Fibroblast of lung (primary cell): ENCODE measurements around the gene TRIM46. TPM values are rescaled to one million over a fixed set of nuclear protein-coding genes. Genes with fewer than 3 reads are reported as not detected.

Source experiments
- DNase-seq, 2 donors: peaks; one replicate each; pipeline versions ENCODE4 v3.0.0 to v3.0.0-alpha.2; 2010; ENCODE audit warnings: low read depth in 2 of 2
- H2AFZ ChIP-seq: 2 replicates; pipeline ENCODE4 v1.5.1; 2012; ENCODE audit warnings: low read length, control low read depth, inconsistent platforms
- H3K27ac ChIP-seq: 2 replicates; pipeline ENCODE4 v1.5.1; 2011; ENCODE audit warnings: low read length, control low read depth; ENCODE audit not compliant: insufficient read depth
- H3K27me3 ChIP-seq: 2 replicates; pipeline ENCODE4 v1.5.1; 2011; ENCODE audit warnings: mild to moderate bottlenecking, low read length; ENCODE audit not compliant: control insufficient read depth, insufficient read depth
- H3K36me3 ChIP-seq: 2 replicates; pipeline ENCODE4 v1.5.1; 2011; ENCODE audit warnings: low read length; ENCODE audit not compliant: control insufficient read depth, insufficient read depth
- H3K4me1 ChIP-seq: 2 replicates; pipeline ENCODE4 v1.5.1; 2011; ENCODE audit warnings: low read length; ENCODE audit not compliant: control insufficient read depth, insufficient read depth; ENCODE audit errors: extremely low read depth
- H3K4me2 ChIP-seq: 2 replicates; pipeline ENCODE4 v1.5.1; 2011; ENCODE audit warnings: low read length, control low read depth; ENCODE audit not compliant: insufficient read depth; ENCODE audit errors: extremely low read depth
- H3K4me3 ChIP-seq, 4 experiments: fragments of 200-600 bp in 1 of 4; sonication (generic) in 1 of 4; replicated peaks in 1 of 4; 2 replicates each; pipeline ENCODE4 v1.5.1; 2011 to 2016; ENCODE audit warnings: low read length in 4 of 4, low read depth in 3 of 4, mild to moderate bottlenecking in 3 of 4, control low read depth in 2 of 4, inconsistent platforms in 1 of 4, mixed read lengths in 1 of 4; ENCODE audit not compliant: insufficient read depth in 1 of 4; ENCODE audit errors: control extremely low read depth in 1 of 4
- H3K79me2 ChIP-seq: 2 replicates; pipeline ENCODE4 v1.5.1; 2012; ENCODE audit warnings: mild to moderate bottlenecking, low read length, inconsistent platforms; ENCODE audit not compliant: control insufficient read depth, insufficient read depth
- H3K9ac ChIP-seq: 2 replicates; pipeline ENCODE4 v1.5.1; 2011; ENCODE audit warnings: mild to moderate bottlenecking, low read length, control low read depth; ENCODE audit not compliant: insufficient read depth
- H3K9me3 ChIP-seq: 2 replicates; pipeline ENCODE4 v1.5.1; 2012; ENCODE audit warnings: low read depth, low read length; ENCODE audit not compliant: control insufficient read depth, insufficient read depth
- H4K20me1 ChIP-seq: 2 replicates; pipeline ENCODE4 v1.5.1; 2011; ENCODE audit warnings: low read length; ENCODE audit not compliant: control insufficient read depth, insufficient read depth; ENCODE audit errors: extremely low read depth
- CTCF ChIP-seq, 2 donors: IDR thresholded peaks in 1 of 2; conservative IDR thresholded peaks in 1 of 2; 1 replicate in 1 of 2; 2 replicates in 1 of 2; pipeline ENCODE4 v1.5.1; 2011 to 2012; ENCODE audit warnings: low read length in 2 of 2, control low read depth in 1 of 2, inconsistent platforms in 1 of 2, low read depth in 1 of 2, mild to moderate bottlenecking in 1 of 2
- EZH2 ChIP-seq: IDR thresholded peaks from 2 replicates; pipeline ENCODE4 v1.5.1; 2012; ENCODE audit warnings: low read length, control low read depth, mild to moderate bottlenecking; ENCODE audit errors: missing control alignments
- polyA minus RNA-seq: library from RNA; depleted of rRNA, polyadenylated mRNA; stranded (reverse); fragments of >200 nt; gene quantifications from 2 replicates; pipeline ENCODE4 v1.2.3, GENCODE V29; 2011; ENCODE audit warnings: low replicate concordance
- polyA plus RNA-seq, 2 donors: library from polyadenylated mRNA; depleted of rRNA in 1 of 2; stranded (reverse) in 1 of 2; unstranded in 1 of 2; fragments of >200 nt; gene quantifications; 2 replicates each; pipeline ENCODE4 v1.2.1, GENCODE V29; 2011 to 2012; ENCODE audit warnings: missing spikeins in 1 of 2
- total RNA-seq: library from RNA; depleted of rRNA; stranded (reverse); fragments of >200 nt; gene quantifications from 2 replicates; pipeline ENCODE4 v1.2.1, GENCODE V29; 2014

TRIM46 gene
- total RNA-seq (3.1 and 4.0 TPM in 2 replicates), polyA plus RNA-seq (1.9 and 2.2 TPM in 2 replicates), polyA minus RNA-seq (4.6 and 5.3 TPM in 2 replicates)
- polyA plus RNA-seq (2012) = 2.7 and 3.4 TPM in 2 replicates

GRCh38 chr1:155173478-155174323 lies at the start of gene TRIM46:
TSS of gene TRIM46 (plus strand) at chr1:155173849. CDS start at chr1:155173967, 118 bp downstream.
- DNase-seq = peak; percentile 55 to 56
- Histone ChIP-seq H3K36me3 (peaks cover 10% of the 10 kb centered on the region), H2AFZ (peak within 1 kb of the TSS; percentile 88), H3K9ac (peak within 1 kb of the TSS; percentile 96), H3K4me1 (peaks cover 8% of the 10 kb centered on the region), H3K4me3 (peak within 1 kb of the TSS; percentile 76 to 97 (median 94)), H4K20me1 (no peaks in the 10 kb centered on the region), H3K79me2 (peaks cover 11% of the 10 kb centered on the region), H3K9me3 (no peaks in the 10 kb centered on the region), H3K4me2 (peak within 1 kb of the TSS; percentile 95), H3K27ac (peak within 1 kb of the TSS; percentile 98), H3K27me3 (no peaks in the 10 kb centered on the region)
- no peak for TF ChIP-seq EZH2
- TF ChIP-seq CTCF (conservative IDR thresholded peaks at IDR 0.05 in 1 of 2, IDR thresholded peaks at IDR 0.05 in 1 of 2; ENCODE audit: low read depth in 1 of 2, low read length in 2 of 2) = no peak

- Histone ChIP-seq H3K9me3 (no peaks in the 10 kb centered on the region), H3K9ac (no peak overlapping the region), H2AFZ (no peak overlapping the region), H3K4me1 (peaks cover 2% of the 10 kb centered on the region), H3K79me2 (no peaks in the 10 kb centered on the region), H3K36me3 (no peaks in the 10 kb centered on the region), H3K27me3 (peaks cover 60% of the 10 kb centered on the region), H3K4me3 (no peak overlapping the region), H3K27ac (no peak overlapping the region), H3K4me2 (no peak overlapping the region), H4K20me1 (no peaks in the 10 kb centered on the region)
- TF ChIP-seq EZH2 = no peak
- no peak for TF ChIP-seq CTCF (conservative IDR thresholded peaks at IDR 0.05 in 1 of 2, IDR thresholded peaks at IDR 0.05 in 1 of 2; ENCODE audit: low read depth in 1 of 2, low read length in 2 of 2)
- DNase-seq = peak in 1 of 2 donors; percentile 29
These were observed 48.9 kb upstream of the TRIM46 start for GRCh38 chr1:155124503-155125463.

GRCh38 chr1:155125511-155125945 lies 48.1 kb upstream of the TRIM46 start:
- Histone ChIP-seq H2AFZ (no peak overlapping the region), H3K79me2 (no peaks in the 10 kb centered on the region), H3K36me3 (no peaks in the 10 kb centered on the region), H3K4me3 (no peak overlapping the region), H3K4me1 (peaks cover 2% of the 10 kb centered on the region), H3K27me3 (peaks cover 55% of the 10 kb centered on the region), H3K9me3 (no peaks in the 10 kb centered on the region), H3K9ac (no peak overlapping the region), H4K20me1 (no peaks in the 10 kb centered on the region), H3K27ac (no peak overlapping the region), H3K4me2 (no peak overlapping the region)
- TF ChIP-seq EZH2 (no peak), CTCF (conservative IDR thresholded peaks at IDR 0.05 in 1 of 2, IDR thresholded peaks at IDR 0.05 in 1 of 2; ENCODE audit: low read depth in 1 of 2, low read length in 2 of 2) (no peak)
- no peak for DNase-seq
